C4-2B (cell line): ENCODE data around the gene OR5H6.

Experiments used
- H3K27ac ChIP-seq: fragments of 450-650 bp; 2 replicates; pipeline ENCODE4 v1.5.1; 2017
- ZFX ChIP-seq: fragments of 450-650 bp; IDR thresholded peaks from 2 replicates; pipeline ENCODE4 v1.6.1; 2017
- TF ChIP-seq, protein P1 (sequence below): fragments of 450-650 bp; conservative IDR thresholded peaks from 2 replicates; pipeline ENCODE4 v1.5.1; 2017; ENCODE audit warnings: mild to moderate bottlenecking

Gene OR5H6

DNA sequence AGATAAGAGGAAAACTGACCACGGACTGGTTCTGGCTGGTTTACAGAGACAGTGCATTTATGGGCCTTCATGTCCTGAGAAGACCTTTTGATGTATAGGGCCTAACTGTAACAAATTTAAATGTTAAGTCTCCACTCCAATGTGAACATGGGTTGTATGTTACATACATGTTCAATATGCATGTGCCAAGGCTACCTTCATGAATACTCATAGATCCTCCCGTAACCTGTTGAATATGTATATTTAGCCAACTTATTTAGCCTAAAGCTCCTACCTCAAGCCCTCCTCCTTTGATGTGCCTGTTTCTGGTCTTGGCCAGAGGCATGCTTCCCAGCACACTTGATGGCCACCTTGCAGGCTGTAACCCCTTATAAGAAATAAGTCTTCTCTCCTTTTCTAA is 18.2 kb downstream of the OR5H6 start, which contains the start of gene OR5H2:
Gene OR5H2 (plus strand): TSS at position 301 of the 400 bp plus-strand sequence. CDS start 398 bp downstream, outside the sequence.
- H3K27ac ChIP-seq = no peak within 1 kb of the TSS
- TF ChIP-seq ZFX = no peak
- TF ChIP-seq, protein P1, sequence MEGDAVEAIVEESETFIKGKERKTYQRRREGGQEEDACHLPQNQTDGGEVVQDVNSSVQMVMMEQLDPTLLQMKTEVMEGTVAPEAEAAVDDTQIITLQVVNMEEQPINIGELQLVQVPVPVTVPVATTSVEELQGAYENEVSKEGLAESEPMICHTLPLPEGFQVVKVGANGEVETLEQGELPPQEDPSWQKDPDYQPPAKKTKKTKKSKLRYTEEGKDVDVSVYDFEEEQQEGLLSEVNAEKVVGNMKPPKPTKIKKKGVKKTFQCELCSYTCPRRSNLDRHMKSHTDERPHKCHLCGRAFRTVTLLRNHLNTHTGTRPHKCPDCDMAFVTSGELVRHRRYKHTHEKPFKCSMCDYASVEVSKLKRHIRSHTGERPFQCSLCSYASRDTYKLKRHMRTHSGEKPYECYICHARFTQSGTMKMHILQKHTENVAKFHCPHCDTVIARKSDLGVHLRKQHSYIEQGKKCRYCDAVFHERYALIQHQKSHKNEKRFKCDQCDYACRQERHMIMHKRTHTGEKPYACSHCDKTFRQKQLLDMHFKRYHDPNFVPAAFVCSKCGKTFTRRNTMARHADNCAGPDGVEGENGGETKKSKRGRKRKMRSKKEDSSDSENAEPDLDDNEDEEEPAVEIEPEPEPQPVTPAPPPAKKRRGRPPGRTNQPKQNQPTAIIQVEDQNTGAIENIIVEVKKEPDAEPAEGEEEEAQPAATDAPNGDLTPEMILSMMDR = no peak

DNA sequence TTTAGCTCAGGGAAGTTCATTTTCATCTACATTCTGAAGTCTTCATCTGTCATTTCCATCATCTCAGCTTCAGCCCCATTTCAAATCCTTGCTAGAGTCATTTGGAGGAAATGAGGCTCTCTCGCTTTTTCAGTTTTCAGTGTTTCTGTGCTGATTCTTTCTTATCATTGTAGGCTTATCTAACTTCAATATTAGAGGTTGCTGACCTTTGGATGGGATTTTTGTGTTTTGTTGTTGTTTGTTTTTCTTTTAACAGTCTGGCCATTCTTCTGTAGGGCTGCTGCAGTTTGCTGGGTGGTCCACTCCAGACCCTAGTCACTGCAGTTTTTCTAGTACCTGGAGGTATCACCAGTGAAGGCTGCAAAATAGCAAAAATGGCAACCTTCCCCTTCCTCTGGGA is 26.9 kb downstream of the OR5H6 start:
- TF ChIP-seq, protein P1 = no peak
- TF ChIP-seq ZFX = no peak
- no peak overlapping the region for H3K27ac ChIP-seq

DNA sequence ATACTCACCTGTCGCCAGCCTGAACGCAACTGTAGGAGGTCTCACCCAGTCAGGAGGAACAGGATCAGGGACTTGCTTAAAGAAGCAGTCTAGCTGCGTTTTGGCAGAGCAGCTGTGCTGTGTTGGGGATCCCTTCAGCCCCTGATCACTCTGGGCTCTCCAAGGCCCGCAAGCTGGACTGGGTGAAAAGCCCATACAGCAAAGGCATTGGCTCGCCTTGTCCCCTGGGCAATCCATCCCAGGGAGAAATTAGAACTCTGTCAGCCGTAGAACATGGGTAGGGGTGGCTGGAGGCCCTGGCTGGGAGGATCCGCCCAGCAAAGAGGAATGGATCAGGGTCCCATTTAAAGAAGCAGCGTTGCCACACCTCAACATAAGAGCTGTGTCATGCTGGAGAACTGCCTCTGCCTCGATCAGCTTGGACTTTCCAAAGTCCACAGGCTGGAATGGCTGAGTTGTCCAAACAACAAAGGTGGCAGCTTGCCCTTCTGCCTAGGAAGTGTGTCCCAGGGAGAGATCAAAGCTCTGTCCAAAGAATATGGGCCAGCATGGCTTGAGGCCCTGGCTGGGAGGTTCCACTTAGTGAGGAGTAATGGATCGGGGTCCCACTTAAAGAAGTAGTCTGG is 27.4 kb downstream of the OR5H6 start:
- no peak for TF ChIP-seq ZFX
- TF ChIP-seq, protein P1 = no peak
- H3K27ac ChIP-seq = no peak overlapping the region
